GM21515 (cell line): ENCODE measurements around the gene MAP3K2.
"Not testable (repeated sequence)": the region's sequence is repeated elsewhere in the genome, so short reads cannot be mapped to it uniquely, and the experiment has no call there.

ENCODE experiments used
- ATAC-seq: cut with Tn5 transposase; IDR thresholded peaks from one replicate; pipeline ENCODE4 v1.9.1; 2021; ENCODE audit not compliant: unreplicated experiment

The MAP3K2 gene

GRCh38 chr2:127421871-127422558 lies 34.2 kb upstream of the MAP3K2 start:
- no peak for ATAC-seq

DNA sequence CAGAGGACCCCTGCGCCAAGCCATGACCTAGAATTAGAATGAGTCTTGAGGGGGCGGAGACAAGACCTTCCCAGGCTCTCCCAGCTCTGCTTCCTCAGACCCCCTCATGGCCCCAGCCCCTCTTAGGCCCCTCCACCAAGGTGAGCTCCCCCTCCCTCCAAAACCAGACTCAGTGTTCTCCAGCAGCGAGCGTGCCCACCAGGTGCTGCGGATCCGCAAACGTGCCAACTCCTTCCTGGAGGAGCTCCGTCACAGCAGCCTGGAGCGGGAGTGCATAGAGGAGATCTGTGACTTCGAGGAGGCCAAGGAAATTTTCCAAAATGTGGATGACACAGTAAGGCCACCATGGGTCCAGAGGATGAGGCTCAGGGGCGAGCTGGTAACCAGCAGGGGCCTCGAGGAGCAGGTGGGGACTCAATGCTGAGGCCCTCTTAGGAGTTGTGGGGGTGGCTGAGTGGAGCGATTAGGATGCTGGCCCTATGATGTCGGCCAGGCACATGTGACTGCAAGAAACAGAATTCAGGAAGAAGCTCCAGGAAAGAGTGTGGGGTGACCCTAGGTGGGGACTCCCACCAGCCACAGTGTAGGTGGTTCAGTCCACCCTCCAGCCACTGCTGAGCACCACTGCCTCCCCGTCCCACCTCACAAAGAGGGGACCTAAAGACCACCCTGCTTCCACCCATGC lies 33.5 kb upstream of the MAP3K2 start:
- ATAC-seq: no peak

DNA sequence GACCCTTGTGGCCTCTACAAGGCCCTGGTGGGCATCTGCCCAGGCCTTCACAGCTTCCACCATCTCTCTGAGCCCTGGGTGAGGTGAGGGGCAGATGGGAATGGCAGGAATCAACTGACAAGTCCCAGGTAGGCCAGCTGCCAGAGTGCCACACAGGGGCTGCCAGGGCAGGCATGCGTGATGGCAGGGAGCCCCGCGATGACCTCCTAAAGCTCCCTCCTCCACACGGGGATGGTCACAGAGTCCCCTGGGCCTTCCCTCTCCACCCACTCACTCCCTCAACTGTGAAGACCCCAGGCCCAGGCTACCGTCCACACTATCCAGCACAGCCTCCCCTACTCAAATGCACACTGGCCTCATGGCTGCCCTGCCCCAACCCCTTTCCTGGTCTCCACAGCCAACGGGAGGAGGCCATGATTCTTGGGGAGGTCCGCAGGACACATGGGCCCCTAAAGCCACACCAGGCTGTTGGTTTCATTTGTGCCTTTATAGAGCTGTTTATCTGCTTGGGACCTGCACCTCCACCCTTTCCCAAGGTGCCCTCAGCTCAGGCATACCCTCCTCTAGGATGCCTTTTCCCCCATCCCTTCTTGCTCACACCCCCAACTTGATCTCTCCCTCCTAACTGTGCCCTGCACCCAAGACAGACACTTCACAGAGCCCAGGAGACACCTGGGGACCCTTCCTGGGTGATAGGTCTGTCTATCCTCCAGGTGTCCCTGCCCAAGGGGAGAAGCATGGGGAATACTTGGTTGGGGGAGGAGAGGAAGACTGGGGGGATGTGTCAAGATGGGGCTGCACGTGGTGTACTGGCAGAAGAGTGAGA lies 32.5 kb upstream of the MAP3K2 start:
- no peak for ATAC-seq

GRCh38 chr2:127419448-127420038 lies 31.8 kb upstream of the MAP3K2 start:
- no peak for ATAC-seq

GRCh38 chr2:127419112-127419430 lies 31.3 kb upstream of the MAP3K2 start:
- no peak for ATAC-seq

- ATAC-seq: no peak
Measured at GRCh38 chr2:127418300-127419111, 30.7 kb upstream of the MAP3K2 start, which contains the start of gene PROC. PROC (plus strand) TSS chr2:127418427; CDS start chr2:127419943, 1,516 bp downstream.

- ATAC-seq: no peak
Measured at GRCh38 chr2:127417406-127417805, 29.6 kb upstream of the MAP3K2 start.

DNA sequence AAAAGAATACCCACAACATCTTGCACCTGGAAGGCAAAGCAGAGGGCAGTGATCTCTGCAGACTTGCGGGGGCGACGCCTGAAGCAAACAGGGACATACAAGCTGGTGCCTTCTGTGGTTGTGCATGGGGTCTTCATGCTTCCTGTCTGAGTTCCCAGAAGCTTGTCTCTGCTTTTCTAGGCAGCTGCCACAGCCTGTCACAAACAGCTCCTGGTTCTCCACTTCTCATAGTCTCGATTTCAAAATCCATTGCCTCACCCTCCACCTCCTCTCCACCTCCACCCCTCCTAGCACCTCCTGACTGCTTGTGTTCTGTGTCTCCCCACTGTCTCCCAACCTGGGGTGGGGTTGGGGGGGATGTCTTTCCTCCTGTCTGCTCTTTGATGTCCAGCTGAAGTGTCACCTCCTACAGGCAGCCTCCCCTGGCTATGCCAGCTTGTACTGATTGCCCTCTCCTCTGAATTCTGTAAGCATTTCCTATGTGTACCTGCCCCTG lies 28.8 kb upstream of the MAP3K2 start:
- peak; percentile 11 for ATAC-seq

DNA sequence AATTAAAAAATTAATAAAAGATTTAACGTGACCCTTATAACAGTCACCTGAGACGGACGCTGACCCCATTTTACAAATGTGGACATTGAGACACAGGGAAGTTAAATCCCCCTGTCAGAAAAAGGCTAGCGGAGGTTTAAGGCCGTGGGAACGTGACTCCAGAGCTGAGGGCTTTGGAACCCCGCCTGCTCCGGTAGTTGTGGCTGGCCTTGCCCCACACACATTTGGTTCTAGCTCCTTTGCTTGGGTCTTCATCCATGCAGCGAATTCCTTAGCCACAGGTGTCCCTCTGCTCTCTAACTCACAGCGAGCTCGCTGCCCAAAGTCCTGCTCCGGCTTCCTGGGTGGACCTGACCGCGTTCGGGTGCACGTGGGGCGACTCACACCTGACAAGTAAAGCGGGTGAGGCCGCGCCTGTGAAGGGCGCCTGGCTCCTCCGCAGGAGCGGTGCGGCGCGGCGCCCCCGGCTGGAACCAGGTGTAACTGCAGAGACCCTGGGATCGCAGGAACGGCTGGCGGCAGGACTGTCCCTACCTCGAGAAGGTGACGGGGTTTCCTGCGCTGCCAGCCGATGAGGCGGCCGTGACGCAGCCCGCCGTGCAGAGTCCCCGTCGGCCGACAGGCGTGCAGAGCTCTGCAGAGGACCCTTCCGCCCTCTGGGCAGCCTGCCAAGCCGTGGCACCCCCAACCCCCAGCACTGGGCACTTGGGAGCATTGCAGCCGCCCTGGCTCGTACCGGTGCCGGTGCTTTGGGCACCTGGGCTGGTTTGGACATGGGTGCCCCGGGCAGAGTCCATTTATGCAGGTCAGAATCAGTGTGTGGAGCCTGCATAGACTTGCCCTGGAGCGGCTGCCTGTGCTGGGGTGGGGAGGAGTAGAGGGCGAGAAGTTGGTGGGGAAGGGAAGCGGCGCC lies 28.1 kb upstream of the MAP3K2 start:
- ATAC-seq: peak; percentile 71

DNA sequence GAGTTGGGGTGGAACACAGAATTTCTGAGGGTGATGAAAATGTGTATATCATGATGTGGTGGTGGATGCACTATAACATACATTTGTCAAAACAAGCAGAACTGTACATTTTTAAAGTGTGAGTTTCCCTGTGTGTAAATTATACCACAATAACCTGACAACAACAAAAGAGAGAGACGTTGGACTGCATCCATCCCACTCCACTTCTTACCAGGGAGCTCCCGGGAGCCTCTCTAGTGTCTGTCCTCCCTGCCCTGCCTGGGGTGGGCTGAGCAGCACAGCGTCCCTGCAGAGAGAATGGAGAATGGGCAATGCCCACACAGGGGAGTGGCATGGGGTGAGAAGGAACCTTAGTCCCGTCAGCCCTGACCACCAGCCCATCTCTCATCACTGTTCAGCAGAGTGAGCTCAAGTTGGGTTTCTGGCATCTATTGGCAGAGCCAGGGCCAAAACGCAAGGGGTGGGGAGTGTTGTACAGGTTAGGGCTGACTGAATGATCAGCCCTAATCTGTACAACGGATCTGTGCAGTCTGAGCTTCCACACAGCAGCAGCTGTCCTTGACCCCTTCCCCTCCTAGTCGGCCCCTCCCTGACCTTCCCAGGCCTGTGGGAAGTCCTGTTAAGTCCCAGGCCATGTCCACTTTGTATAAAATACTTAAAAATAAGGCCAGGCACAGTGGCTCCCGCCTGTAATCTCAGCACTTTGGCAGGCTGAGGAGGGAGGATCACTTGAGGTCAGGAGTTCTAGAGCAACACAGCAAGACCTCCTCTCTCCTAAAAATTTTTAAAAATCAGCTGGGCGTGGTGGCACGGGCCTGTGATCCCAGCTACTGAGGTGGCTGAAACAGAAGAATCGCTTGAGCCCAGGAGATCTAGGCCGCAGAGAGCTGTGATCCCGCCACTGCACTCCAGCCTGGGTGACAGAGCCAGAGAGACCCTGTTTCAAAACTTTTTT lies 27.1 kb upstream of the MAP3K2 start:
- ATAC-seq: no peak

DNA sequence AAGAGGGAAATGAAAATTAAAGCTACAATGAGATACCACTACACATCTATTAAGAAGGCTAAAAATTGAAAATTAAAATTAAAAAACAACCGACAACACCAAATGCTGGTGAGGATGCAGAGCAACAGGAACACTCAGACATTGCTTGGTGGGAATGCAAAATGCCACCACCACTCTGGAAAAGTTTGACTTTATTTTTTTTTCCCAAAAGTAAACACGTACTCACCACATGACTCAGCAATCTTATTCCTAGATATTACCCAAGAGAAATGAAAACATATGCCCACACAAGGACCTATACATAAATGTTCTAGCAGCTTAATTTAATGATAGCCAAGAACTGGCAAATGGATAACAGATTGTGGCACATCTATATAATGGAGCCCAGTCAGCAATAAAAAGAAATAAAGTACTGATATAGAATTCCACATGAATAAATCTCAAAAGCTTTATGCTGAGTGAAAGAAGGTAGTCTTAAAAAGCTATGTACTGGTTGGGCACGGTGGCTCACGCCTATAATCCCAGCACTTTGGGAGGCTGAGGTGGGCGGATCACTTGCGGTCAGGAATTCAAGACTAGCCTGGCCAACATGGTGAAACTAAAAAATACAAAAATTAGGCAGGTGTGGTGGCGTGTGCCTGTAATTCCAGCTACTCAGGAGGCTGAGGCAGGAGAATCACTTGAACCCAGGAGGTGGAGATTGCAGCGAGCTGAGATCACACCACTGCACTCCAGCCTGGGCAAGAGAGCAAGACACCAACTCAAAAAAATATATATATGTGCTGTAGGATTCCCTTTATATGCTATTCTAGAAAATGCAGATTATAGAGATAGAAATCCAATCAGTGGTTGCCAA lies 26.2 kb upstream of the MAP3K2 start:
- no peak for ATAC-seq

DNA sequence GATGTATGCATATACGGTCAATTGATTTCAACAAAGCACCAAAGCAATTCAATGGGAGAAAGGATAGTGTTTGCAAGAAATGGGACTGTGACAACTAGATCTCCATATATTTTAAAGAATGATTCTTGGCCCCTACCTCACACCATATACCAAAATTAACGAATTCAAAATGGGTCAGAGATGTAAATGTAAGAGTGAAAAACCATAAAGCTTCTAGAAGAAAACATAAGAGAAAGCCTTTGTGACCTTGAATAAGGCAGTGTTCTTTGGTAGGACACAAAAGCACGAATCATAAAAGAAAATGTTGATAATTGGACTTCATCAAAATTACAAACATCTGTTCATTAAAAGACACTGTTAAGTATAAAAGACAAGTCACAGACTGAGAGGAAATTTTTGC lies 25.4 kb upstream of the MAP3K2 start:
- ATAC-seq: no peak

- ATAC-seq: no peak
Measured at GRCh38 chr2:127411653-127412369, 24.0 kb upstream of the MAP3K2 start.

GRCh38 chr2:127410871-127411652 lies 23.3 kb upstream of the MAP3K2 start:
- ATAC-seq: peak; percentile 51

- not testable (repeated sequence) for ATAC-seq
Measured at GRCh38 chr2:127409716-127410115, 21.9 kb upstream of the MAP3K2 start.

DNA sequence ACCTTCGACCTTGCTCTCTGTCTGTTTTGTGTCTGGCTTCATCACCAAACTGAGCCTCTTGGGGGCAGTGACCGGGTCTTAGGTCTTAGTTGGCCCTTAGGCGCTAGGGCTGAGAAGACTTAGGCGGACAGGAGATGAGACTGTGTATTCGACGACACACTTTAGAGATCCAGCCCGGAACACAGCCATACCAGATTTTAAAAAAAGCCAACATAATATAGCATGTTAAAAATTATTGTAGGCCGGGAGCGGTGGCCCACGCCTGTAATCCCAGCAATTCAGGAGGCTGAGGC lies 21.0 kb upstream of the MAP3K2 start:
- no peak for ATAC-seq
